ENCODE measurements around the gene KDM5A. TPM values are rescaled to one million over a fixed set of nuclear protein-coding genes. Genes with fewer than 3 reads are reported as not detected.
A peak's percentile ranks its signal among the peaks of the same experiment; 100 is the strongest.

Gene KDM5A
- total RNA-seq, 2 donors from 2014 or later, result 19.3 to 20.9 TPM

DNA sequence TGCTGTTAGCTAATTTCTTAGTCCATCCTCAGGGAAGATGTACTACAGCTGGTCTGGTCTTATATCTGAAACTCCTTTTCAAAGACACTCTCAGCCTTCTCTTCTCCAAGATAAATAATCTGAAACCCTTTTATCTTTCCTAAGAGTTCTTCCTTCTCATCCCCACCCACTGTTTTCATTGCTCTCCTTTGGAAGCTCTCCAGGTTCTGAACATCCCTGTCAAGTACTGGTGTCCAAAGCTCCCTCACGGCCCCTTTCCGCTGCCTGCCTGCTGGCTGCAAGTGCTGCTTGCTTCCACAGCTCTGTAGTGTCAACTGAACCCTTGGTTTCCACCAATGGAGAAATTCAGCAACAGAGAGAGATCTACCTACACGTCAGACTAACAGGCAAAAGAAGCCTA lies 119.9 kb downstream of the KDM5A start:
- TF ChIP-seq, protein P1, sequence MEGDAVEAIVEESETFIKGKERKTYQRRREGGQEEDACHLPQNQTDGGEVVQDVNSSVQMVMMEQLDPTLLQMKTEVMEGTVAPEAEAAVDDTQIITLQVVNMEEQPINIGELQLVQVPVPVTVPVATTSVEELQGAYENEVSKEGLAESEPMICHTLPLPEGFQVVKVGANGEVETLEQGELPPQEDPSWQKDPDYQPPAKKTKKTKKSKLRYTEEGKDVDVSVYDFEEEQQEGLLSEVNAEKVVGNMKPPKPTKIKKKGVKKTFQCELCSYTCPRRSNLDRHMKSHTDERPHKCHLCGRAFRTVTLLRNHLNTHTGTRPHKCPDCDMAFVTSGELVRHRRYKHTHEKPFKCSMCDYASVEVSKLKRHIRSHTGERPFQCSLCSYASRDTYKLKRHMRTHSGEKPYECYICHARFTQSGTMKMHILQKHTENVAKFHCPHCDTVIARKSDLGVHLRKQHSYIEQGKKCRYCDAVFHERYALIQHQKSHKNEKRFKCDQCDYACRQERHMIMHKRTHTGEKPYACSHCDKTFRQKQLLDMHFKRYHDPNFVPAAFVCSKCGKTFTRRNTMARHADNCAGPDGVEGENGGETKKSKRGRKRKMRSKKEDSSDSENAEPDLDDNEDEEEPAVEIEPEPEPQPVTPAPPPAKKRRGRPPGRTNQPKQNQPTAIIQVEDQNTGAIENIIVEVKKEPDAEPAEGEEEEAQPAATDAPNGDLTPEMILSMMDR (IDR thresholded peaks at IDR 0.05), result no peak
- Histone ChIP-seq H3K36me3 (no peaks in the 10 kb centered on the region), H3K4me3 (no peak overlapping the region), H3K4me1 (peaks cover 0 to 28% of the 10 kb centered on the region in 2 donors), H3K9me3 (no peaks in the 10 kb centered on the region), H3K27me3 (no peaks in the 10 kb centered on the region), H3K27ac (no peak overlapping the region)
- no peak for DNase-seq (ENCODE audit: low spot score)

DNA sequence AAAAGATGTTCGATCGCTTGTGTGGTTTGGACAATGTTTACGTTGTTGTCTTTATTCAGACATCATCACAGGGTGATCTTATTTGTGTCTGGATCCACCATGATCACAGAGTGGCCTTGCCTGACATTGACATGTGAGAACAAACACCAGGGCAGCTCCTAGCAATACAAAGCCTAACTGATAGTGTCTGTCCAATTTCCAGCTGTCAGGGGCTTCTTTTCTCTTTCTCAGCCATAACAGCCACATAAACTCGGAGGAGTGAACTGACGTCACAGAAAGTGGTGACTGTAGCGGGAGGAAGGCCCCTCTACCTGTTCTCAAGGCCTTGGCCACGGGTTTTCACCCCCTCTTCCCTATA lies 120.7 kb downstream of the KDM5A start:
- TF ChIP-seq, protein P1 (IDR thresholded peaks at IDR 0.05), result no peak
- DNase-seq (ENCODE audit: low spot score), result no peak
- no peaks in the 10 kb centered on the region for H3K9me3 ChIP-seq
- no peak overlapping the region for H3K4me3 ChIP-seq
- no peaks in the 10 kb centered on the region for H3K36me3 ChIP-seq
- H3K27ac ChIP-seq, result peak overlapping the region in 1 of 2 donors; percentile 24
- H3K27me3 ChIP-seq, result no peaks in the 10 kb centered on the region
- H3K4me1 ChIP-seq, result peaks cover 0 to 28% of the 10 kb centered on the region in 2 donors

DNA sequence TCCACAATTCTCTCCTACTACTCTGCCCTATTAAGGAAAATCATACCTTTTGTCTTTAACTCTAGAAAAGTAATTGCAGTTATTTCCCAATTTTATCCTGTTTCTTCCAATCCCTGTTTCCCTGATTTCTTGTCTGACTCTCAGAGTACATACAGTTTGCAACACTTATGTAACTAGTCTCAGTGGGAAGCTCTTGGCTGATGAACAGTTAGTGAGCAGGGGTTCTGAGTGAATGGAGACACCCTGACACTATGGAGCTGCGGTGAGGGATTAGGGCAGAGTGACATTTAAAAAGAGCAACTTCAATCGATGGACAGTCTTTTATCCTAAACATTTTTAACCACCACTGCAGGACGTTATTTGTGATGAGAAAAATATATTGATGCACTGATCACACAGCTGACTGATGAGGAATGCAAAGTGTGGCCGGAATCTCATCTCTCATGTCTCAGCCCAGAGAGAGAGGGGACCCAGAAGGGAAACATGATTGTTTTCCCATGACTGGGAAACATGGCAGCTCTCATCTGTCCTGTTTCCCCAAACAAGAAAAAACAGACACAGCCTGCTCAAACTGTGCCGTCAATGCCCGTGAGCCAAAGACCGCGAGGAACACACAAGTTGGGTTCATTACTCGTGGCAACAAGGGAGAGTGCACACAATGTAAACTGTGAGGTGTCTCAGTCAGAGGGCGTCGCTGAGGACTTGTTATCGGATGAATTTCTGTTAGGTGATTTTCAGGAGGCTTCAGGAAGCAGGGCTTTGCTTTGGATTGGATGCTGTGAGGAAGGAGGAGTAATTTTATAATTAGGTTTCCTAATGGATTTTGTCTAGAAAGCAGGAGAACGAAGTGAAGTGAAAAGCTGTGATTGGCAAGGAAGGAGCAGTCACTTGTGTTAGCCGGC lies 121.3 kb downstream of the KDM5A start:
- no peak overlapping the region for H3K4me3 ChIP-seq
- H3K27me3 ChIP-seq, result no peaks in the 10 kb centered on the region
- H3K27ac ChIP-seq, result peak overlapping the region in 1 of 2 donors; percentile 24
- DNase-seq (ENCODE audit: low spot score), result no peak
- peaks cover 0 to 30% of the 10 kb centered on the region in 2 donors for H3K4me1 ChIP-seq
- H3K36me3 ChIP-seq, result no peaks in the 10 kb centered on the region
- no peaks in the 10 kb centered on the region for H3K9me3 ChIP-seq
- TF ChIP-seq, protein P1 (IDR thresholded peaks at IDR 0.05), result no peak

DNA sequence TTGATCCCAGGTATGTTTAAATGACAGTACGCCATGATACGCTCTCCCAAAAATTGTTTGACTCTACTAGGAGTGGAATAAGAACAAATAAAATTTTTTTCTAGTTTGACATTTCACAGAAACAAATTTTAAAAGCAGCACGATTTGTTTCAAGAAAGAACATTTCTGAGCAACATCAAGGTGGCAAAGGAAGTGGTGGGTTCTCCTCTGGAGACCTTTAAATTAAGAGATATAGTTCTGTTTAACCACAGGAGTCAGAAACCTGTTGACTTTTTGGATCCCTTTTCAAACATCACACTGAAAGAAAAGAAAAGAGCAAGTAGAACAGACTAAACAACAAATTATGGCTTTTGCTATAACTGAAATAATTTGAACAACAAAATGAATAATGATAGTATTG lies 124.0 kb downstream of the KDM5A start:
- no peak for DNase-seq (ENCODE audit: low spot score)
- TF ChIP-seq, protein P1 (IDR thresholded peaks at IDR 0.05), result no peak
- Histone ChIP-seq H3K9me3 (no peaks in the 10 kb centered on the region), H3K4me3 (no peak overlapping the region), H3K4me1 (peaks cover 0 to 33% of the 10 kb centered on the region in 2 donors), H3K27ac (no peak overlapping the region), H3K36me3 (no peaks in the 10 kb centered on the region), H3K27me3 (no peaks in the 10 kb centered on the region)

DNA sequence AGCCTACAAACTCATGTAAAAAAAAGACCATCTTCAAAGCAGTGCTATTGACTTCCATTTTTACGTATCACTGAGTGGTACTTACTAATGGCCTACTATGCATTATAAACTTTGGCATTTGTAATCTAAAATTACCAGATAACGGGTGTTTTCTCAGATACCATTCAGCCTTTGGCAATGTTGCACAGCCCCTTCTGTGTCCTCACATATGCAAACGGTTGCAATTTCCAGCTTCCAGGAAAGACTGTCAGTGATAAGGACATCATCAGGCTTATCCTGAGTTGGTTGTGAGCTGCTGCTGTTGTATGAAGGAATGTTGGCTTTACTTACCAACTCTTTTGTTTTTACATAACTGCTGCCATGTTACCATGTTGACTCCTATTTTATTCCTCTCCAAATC lies 124.9 kb downstream of the KDM5A start:
- TF ChIP-seq, protein P1 (IDR thresholded peaks at IDR 0.05), result no peak
- Histone ChIP-seq H3K36me3 (no peaks in the 10 kb centered on the region), H3K4me1 (peaks cover 0 to 28% of the 10 kb centered on the region in 2 donors), H3K9me3 (no peaks in the 10 kb centered on the region), H3K27ac (no peak overlapping the region), H3K4me3 (no peak overlapping the region), H3K27me3 (no peaks in the 10 kb centered on the region)
- no peak for DNase-seq (ENCODE audit: low spot score)
